DND-41 (cell line): ENCODE measurements around the gene DIDO1.

Experiments
- EZH2 ChIP-seq: IDR thresholded peaks from 3 replicates; pipeline ENCODE4 v1.6.1; 2012; ENCODE audit warnings: borderline replicate concordance, low read depth, mild to moderate bottlenecking, moderate library complexity, low read length, inconsistent platforms; ENCODE audit not compliant: severe bottlenecking
- TF ChIP-seq, protein P1 (sequence below): IDR thresholded peaks from 2 replicates; pipeline ENCODE4 v1.5.1; 2012; ENCODE audit warnings: borderline replicate concordance, low read length, moderate library complexity, mild to moderate bottlenecking; ENCODE audit not compliant: poor library complexity, severe bottlenecking; ENCODE audit errors: extremely low read depth

DNA sequence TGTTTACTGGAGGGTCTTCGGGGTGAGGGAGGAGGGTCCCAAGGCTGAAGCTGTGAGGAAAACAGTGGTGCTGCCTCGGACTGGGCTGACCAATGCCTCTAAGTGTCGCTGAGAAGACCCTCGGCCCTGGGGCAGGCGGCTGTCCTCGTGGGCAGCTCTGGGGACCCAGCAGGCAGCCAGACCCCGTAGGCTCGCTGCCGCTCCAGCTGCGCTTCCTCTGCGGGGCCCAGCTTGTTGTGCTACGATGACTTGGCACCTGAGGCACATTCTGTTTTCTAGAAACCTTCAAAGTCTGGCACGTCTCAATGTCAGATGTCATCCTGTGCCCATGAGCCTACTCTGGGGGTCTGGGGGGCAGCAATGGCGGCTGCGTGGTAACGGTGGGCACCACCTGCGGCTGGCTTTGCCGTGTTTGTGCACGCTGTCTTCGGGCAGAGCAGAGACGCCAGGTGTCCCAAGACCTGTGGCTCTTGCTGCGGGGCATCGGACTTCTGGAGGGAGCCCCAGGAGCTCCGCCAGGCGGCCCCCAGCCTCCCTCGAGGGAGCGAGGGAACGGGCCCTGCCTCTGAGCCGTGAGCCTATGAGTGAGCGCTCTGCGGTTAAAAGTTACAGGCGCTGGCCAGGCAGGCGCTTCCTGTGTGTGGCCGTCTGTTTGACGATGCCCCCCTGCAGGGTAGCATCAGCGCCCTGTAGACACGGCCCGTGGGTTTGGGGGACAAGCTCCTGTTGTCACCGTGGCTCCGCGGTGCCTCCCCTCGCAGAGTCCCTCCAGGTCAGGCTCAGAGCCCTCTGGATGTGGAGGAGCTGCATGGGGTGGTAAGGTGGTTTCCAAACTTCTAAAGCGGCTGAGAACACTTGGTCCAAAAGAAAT, 33.0 kb upstream of the DIDO1 start:
- TF ChIP-seq EZH2 = no peak
- TF ChIP-seq, protein P1, sequence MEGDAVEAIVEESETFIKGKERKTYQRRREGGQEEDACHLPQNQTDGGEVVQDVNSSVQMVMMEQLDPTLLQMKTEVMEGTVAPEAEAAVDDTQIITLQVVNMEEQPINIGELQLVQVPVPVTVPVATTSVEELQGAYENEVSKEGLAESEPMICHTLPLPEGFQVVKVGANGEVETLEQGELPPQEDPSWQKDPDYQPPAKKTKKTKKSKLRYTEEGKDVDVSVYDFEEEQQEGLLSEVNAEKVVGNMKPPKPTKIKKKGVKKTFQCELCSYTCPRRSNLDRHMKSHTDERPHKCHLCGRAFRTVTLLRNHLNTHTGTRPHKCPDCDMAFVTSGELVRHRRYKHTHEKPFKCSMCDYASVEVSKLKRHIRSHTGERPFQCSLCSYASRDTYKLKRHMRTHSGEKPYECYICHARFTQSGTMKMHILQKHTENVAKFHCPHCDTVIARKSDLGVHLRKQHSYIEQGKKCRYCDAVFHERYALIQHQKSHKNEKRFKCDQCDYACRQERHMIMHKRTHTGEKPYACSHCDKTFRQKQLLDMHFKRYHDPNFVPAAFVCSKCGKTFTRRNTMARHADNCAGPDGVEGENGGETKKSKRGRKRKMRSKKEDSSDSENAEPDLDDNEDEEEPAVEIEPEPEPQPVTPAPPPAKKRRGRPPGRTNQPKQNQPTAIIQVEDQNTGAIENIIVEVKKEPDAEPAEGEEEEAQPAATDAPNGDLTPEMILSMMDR = no peak
